Duodenal mucosa (tissue), 2 donors: ENCODE data around the gene CAMTA1.

Source experiments
- H3K27ac ChIP-seq: one replicate; pipeline ENCODE4 v1.7.0; 2013; ENCODE audit warnings: low read depth, low read length
- H3K27me3 ChIP-seq, 2 donors: one replicate each; pipeline ENCODE4 v1.7.0; 2013; ENCODE audit warnings: low read length in 2 of 2, control low read depth in 1 of 2; ENCODE audit not compliant: insufficient read depth in 2 of 2, control insufficient read depth in 1 of 2
- H3K36me3 ChIP-seq, 2 donors: one replicate each; pipeline ENCODE4 v1.7.0; 2013; ENCODE audit warnings: low read length in 2 of 2, control low read depth in 1 of 2; ENCODE audit not compliant: insufficient read depth in 2 of 2, control insufficient read depth in 1 of 2
- H3K4me1 ChIP-seq, 2 donors: one replicate each; pipeline ENCODE4 v1.7.0; 2013; ENCODE audit warnings: low read length in 2 of 2, control low read depth in 1 of 2; ENCODE audit not compliant: insufficient read depth in 2 of 2, control insufficient read depth in 1 of 2
- H3K4me3 ChIP-seq, 2 donors: one replicate each; pipeline ENCODE4 v1.7.0; 2013; ENCODE audit warnings: low read length in 2 of 2, low read depth in 1 of 2
- H3K9ac ChIP-seq, 2 donors: one replicate each; pipeline ENCODE4 v1.7.0; 2013; ENCODE audit warnings: low read length in 2 of 2, low read depth in 1 of 2
- H3K9me3 ChIP-seq, 2 donors: one replicate each; pipeline ENCODE4 v1.7.0; 2013; ENCODE audit warnings: low read length in 2 of 2, control low read depth in 1 of 2; ENCODE audit not compliant: control insufficient read depth in 1 of 2

Gene CAMTA1

DNA sequence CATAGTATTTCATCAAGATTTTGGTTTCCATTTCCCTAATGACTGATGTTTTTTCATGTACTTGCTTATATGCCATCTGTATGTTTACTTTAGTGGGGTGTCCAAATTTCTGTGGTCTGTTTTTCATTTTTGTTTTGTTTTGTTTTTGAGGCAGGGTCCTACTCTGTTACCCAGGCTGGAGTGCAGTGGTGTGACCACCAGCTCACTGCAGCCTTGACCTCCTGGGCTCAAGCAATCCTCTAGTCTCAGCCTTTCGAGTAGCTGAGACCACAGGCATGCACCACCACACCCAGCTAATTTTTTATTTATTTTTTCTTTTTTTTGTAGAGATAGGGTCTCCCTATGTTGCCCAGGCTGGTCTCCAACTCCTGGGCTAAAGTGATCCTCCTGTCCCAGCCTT, 607.9 kb downstream of the CAMTA1 start:
- H3K9me3 ChIP-seq: peaks cover 0 to 3% of the 10 kb centered on the region in 2 donors
- no peak overlapping the region for H3K4me3 ChIP-seq
- H3K4me1 ChIP-seq: peaks cover 0 to under 1% of the 10 kb centered on the region in 2 donors
- H3K27ac ChIP-seq: no peak overlapping the region
- no peaks in the 10 kb centered on the region for H3K27me3 ChIP-seq
- no peak overlapping the region for H3K9ac ChIP-seq
- no peaks in the 10 kb centered on the region for H3K36me3 ChIP-seq

DNA sequence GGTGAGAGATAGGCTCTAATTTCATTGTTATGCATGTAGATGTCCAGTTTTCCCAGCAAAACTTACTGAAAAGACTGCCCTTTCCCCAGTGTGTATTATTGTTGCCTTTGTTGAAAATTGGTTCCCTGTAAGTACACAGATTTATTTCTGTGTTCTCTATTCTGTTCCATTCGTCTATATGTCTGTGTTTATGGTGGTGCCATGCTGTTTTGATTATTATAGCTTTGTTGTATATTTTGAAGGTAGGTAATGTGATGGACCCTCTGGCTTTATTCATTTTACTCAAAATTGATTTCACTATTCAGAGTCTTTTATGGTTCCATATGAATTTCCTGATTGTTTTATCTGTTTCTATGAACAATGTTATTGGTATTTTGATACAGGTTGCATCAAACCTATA, 610.0 kb downstream of the CAMTA1 start:
- Histone ChIP-seq H3K9ac (no peak overlapping the region), H3K27ac (no peak overlapping the region), H3K4me3 (no peak overlapping the region), H3K27me3 (no peaks in the 10 kb centered on the region), H3K4me1 (no peaks in the 10 kb centered on the region), H3K9me3 (peaks cover 0 to 3% of the 10 kb centered on the region in 2 donors), H3K36me3 (no peaks in the 10 kb centered on the region)

- H3K9me3 ChIP-seq: peaks cover 0 to 3% of the 10 kb centered on the region in 2 donors
- H3K9ac ChIP-seq: no peak overlapping the region
- H3K4me3 ChIP-seq: no peak overlapping the region
- no peaks in the 10 kb centered on the region for H3K27me3 ChIP-seq
- no peak overlapping the region for H3K27ac ChIP-seq
- no peaks in the 10 kb centered on the region for H3K4me1 ChIP-seq
- H3K36me3 ChIP-seq: no peaks in the 10 kb centered on the region
These were observed 613.7 kb downstream of the CAMTA1 start for GRCh38 chr1:7398982-7399381.

GRCh38 chr1:7399514-7400125, 614.4 kb downstream of the CAMTA1 start:
- Histone ChIP-seq H3K4me1 (no peaks in the 10 kb centered on the region), H3K27me3 (no peaks in the 10 kb centered on the region), H3K9ac (no peak overlapping the region), H3K4me3 (no peak overlapping the region), H3K36me3 (no peaks in the 10 kb centered on the region), H3K27ac (no peak overlapping the region), H3K9me3 (peaks cover 0 to 3% of the 10 kb centered on the region in 2 donors)

GRCh38 chr1:7400566-7400965, 615.3 kb downstream of the CAMTA1 start:
- Histone ChIP-seq H3K9ac (no peak overlapping the region), H3K27me3 (no peaks in the 10 kb centered on the region), H3K4me1 (no peaks in the 10 kb centered on the region), H3K27ac (no peak overlapping the region), H3K4me3 (no peak overlapping the region), H3K36me3 (no peaks in the 10 kb centered on the region), H3K9me3 (no peaks in the 10 kb centered on the region)

DNA sequence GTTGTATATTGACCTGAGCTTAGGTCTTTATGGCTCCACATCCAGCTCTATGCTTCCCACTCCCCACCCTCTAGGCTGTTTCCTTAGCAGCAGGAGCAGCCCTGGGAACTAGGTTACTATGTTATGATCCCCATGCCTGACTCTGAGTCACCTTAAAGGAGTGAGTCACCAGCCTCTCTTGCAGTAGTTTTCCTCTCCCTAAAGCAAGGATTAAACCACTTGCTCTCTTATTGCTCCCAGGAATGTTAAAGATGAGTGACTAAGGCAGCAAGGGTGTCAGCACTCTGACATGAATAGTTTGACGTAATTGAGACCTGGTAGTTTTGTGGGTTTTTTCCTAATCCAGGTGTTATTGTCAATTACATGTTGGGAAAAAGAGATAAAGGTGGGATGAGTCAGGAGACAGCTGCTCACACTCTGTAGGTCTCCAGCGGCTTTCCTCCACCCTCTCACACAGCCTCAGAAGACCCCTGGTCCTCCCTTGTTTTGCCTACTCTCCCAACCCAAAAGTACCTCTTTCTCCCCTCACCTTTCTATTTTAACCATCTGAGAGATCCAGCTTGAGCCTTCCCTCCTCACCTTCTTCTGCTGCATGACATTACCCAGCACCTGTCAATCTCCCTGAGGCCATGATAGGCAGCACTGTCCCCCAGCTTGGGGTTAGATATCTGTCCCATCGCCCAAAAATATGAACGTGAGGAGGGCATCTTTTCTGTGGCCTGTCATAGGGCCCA, 616.7 kb downstream of the CAMTA1 start:
- Histone ChIP-seq H3K4me3 (no peak overlapping the region), H3K27ac (no peak overlapping the region), H3K27me3 (no peaks in the 10 kb centered on the region), H3K9ac (no peak overlapping the region), H3K4me1 (no peaks in the 10 kb centered on the region), H3K9me3 (no peaks in the 10 kb centered on the region), H3K36me3 (no peaks in the 10 kb centered on the region)

DNA sequence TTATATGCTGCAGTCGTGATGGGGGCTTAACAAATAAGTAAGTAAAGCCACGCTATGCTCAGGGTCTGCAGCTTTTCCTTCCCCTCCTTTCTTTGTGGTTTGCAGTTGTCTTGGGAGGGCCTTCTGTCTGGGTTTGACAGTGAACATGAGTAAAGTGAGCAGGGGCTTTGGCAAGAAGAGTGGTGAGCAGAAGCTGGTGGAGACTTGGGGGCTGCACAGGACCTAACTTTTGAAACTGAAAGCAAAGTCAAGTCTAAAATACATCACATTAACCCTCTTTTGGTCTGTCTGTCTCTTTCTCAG, 617.2 kb downstream of the CAMTA1 start:
- H3K9me3 ChIP-seq: no peaks in the 10 kb centered on the region
- no peaks in the 10 kb centered on the region for H3K4me1 ChIP-seq
- no peak overlapping the region for H3K27ac ChIP-seq
- H3K36me3 ChIP-seq: no peaks in the 10 kb centered on the region
- no peak overlapping the region for H3K9ac ChIP-seq
- H3K27me3 ChIP-seq: no peaks in the 10 kb centered on the region
- no peak overlapping the region for H3K4me3 ChIP-seq

- Histone ChIP-seq H3K27me3 (no peaks in the 10 kb centered on the region), H3K27ac (no peak overlapping the region), H3K4me3 (no peak overlapping the region), H3K36me3 (no peaks in the 10 kb centered on the region), H3K9ac (no peak overlapping the region), H3K9me3 (no peaks in the 10 kb centered on the region), H3K4me1 (no peaks in the 10 kb centered on the region)
These were observed 618.2 kb downstream of the CAMTA1 start for GRCh38 chr1:7403265-7404045.

DNA sequence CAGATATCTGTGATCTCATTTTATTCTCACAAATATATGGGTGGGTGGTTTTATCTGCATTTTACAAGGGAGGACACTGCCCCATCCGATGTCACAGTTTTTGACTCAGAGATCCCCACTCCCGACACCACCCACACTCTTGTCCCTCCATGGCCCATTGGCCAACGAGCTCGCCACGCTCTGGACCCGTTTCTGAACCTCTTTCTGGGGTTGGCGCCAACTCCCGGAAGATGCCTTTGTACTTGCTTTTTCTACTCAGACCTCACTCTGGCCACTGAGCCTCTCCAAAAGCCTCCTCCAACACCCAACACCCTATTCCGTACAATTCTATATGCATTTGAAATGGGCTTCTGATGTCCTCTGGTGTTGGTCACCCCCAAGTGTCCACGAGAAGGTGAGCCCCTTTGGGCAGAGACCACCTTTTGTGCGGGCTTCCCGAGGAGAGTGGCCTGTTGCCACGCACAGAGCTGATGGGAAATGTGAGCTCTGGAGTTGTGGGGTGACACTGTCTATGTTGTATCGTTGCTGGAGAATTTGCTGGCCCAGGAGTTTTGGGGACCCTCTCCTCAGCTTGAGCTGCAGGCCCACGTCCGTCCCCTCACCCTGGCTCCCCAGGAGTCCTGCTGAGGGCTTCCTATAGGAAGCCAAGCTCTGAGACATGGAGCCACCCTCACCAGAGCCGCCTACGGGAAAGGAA, 618.9 kb downstream of the CAMTA1 start:
- no peaks in the 10 kb centered on the region for H3K36me3 ChIP-seq
- H3K4me3 ChIP-seq: no peak overlapping the region
- no peaks in the 10 kb centered on the region for H3K4me1 ChIP-seq
- H3K9me3 ChIP-seq: no peaks in the 10 kb centered on the region
- no peak overlapping the region for H3K9ac ChIP-seq
- H3K27ac ChIP-seq: no peak overlapping the region
- no peaks in the 10 kb centered on the region for H3K27me3 ChIP-seq
